ENCODE data around the gene NRG3.
"Not testable (repeated sequence)": the region's sequence is repeated elsewhere in the genome, so short reads cannot be mapped to it uniquely, and the experiment has no call there.

NRG3 gene

DNA sequence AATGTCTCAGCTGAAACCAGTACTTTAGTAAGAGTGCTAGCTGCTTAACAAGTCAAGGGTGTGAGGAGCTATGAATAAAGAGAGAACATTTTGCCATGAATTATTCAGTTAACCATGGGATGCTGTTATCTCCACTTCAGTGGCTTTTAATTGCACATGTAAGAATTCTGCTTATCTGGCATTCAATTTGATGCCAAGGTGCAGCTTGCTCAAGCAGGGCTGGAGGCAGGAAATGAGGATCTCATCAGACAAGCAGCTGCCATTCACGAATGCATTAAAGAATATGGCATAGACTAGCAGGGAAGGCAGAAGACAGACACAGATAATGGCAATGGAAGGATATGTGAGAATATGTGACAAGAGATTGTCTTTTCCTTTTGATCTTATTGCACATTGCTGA, 697.8 kb downstream of the NRG3 start:
- DNase-seq (ENCODE audit: low read depth in 2 of 2), result no peak

DNA sequence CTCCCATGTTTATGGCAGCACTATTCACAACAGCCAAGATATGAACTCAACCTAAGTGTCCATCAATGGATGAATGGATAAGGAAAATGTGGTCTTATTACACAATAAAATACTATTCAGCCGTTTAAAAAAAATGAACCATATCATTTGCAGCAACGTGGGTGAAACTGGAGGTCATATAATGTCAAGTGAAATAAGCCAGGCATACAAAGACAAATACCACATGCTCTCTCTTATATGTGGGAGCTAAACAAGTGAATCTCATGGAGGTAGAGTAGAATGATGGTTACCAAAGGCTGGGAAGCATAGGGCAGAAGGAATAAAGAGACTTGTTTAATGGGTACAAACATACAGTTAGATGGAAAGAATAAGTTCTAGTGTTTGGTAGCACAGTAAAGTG, 699.1 kb downstream of the NRG3 start:
- no peak for DNase-seq (ENCODE audit: low read depth in 2 of 2)

DNA sequence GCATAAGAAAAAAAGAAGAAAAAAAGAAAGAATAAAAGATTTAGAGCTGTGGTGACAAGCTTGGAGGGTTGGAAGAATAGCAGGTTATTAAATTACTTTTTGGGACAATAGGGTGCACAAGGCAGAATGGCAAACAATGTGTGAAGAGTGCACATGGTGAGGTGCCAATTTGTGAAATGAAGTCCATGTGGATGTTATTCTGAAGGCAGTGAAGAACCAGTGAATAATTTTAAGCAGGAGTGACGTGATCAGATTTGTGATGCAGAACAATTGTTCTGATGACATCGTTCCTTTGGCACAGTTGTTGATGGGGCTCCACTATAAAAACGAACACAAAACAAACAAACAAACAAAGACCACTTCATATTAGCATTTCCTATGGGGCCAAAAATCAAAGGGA, 700.3 kb downstream of the NRG3 start:
- DNase-seq (ENCODE audit: low read depth in 2 of 2), result no peak

DNA sequence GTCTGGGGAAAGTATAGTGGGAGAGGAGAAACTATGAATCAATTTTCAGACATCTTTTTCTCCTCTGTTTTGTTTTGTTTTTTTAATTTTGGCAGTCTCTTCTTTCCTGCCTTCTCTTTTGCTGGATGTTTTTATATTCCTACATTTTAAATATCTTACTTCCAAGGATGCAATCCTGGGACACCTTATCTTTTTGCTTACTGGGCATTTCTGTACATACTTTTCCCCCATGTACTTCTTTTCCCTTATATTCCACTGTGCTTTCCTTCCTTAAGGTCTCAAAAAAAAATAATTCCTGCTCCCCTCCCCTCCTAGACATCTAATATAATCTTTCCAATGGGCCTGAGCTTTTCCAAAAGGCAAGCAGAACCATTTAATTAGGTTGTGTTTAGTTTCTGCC, 701.1 kb downstream of the NRG3 start:
- no peak for DNase-seq (ENCODE audit: low read depth in 2 of 2)

DNA sequence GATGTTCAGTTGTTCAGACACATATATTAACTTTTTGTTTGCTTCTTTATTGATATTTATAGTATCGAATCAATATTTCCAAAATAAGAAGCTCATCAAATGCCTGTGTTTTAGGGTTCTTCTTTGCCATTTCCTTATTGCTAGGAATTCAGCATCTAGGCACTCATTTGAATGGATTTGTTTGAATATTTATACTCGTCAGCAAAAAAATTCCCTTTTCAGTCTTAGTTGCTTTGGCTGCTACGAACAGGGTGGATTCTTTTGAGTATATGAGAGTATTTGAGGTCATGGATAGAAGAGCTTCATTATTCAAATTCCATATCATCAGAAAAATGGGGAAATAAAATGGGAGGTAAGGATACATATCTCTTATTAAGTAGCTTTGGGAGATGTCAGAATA, 706.9 kb downstream of the NRG3 start:
- DNase-seq (ENCODE audit: low read depth in 2 of 2), result no peak

DNA sequence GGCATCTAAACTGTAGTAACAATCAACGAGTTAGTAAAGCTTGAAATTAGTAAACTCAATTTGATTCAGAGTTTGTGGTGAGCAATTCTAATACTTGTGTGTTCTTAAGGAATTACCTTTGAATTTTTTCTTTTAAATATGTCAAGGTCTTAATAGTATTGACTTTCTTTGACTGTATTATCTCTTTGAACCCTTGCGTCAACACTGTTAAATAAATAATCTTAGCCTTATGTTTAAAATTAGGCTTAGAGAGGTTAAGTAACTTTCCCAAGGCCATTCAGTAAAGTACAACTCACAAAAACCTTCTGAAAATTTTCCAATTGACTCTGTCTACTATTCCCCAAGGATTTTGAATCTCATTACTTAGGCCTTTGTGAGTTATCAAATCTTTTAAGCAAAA, 716.4 kb downstream of the NRG3 start:
- no peak for DNase-seq (ENCODE audit: low read depth in 2 of 2)

DNA sequence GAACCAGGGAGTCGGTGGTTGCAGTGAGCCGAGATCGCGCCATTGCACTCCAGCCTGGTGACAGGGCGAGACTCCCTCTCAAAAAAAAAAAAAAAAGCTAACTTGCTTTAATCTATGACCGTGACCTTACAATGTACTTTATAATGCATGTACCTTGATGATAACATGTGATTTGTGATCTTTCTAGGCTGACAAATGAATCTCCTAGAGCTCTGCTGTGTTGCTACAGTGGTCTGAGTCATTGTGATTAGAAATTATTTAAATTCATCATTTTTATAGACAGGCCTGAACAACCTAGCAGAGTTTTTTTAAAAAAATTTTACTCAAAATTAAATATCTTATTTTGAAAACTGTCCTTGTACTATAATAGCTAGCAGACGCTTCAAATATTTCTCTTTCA, 722.8 kb downstream of the NRG3 start:
- no peak for DNase-seq (ENCODE audit: low read depth in 2 of 2)

DNA sequence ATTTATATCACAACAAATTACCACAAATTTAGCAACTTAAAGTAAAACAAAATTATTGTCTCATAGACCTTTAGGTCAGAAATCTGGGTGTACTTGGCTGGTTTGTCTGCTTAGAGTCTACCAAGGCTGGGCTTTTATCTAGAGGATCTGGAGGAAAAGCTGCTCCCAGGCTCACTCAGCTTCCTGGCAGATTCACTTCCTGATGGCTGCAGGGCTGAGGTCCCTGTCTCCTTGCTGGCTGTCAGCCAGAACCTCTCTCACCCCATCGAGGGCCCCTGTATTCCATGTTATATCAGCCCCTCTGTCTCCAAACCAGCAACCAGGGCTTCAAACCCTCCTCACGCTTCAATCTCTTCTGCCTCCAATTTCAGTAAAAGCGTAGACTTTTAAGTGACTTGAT, 734.9 kb downstream of the NRG3 start:
- DNase-seq (ENCODE audit: low read depth in 2 of 2), result no peak

DNA sequence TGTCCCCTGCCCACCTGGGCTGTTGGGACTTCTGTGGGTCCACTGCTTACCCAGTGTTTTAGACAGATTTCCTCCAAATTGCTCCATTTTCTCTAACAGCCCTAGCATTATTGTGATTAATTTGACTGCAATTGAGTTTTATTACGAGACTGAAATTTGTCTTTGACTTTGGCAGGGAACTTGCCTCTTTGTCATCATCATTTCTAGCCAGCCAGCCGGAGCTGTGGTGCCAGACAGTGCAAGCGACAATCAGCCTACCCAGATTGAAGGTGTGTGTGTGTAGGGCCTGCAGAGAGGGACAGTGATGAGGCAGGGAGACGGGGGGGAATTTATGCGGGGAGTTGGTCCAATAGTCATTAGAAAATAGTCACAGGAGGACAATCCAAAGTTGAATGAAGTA, 743.0 kb downstream of the NRG3 start:
- DNase-seq (ENCODE audit: low read depth in 2 of 2), result no peak

DNA sequence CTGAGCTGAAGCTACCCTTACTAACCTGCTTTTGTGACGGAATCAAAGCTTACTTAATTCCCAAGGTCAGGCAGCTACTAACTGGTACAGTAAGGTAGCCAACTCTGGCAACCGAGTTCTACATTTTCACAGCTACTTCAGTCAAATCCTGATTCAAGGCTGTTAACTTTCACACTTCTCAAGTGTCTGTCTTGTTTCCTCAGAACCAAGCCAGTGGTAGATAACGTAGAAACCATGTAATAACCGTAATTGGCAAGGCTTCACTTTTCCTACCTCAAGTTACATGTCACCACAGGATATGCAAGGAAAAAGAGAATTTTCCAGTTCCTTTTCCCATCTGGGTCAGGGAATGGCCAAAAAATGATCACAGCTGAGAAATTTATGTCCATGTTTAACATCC, 746.7 kb downstream of the NRG3 start:
- DNase-seq (ENCODE audit: low read depth in 2 of 2), result no peak

DNA sequence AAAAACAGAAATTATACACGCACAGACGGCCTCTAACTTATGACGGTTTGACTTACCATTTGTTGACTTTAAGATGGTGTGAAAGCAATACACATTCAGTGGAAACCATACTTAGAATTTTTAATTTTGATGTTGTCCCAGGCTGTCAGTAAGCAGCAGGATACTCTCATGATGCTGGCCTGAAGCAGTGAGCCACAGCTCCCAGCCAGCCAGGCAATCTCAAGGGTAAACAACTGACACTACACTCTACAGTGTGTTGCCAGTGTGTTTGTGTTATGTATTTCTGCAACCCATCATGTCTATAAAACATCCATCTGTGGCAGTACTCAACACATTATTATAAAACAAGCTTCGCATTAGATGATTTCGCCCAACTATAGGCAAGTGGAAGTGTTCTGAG, 747.5 kb downstream of the NRG3 start:
- DNase-seq (ENCODE audit: low read depth in 2 of 2), result no peak

DNA sequence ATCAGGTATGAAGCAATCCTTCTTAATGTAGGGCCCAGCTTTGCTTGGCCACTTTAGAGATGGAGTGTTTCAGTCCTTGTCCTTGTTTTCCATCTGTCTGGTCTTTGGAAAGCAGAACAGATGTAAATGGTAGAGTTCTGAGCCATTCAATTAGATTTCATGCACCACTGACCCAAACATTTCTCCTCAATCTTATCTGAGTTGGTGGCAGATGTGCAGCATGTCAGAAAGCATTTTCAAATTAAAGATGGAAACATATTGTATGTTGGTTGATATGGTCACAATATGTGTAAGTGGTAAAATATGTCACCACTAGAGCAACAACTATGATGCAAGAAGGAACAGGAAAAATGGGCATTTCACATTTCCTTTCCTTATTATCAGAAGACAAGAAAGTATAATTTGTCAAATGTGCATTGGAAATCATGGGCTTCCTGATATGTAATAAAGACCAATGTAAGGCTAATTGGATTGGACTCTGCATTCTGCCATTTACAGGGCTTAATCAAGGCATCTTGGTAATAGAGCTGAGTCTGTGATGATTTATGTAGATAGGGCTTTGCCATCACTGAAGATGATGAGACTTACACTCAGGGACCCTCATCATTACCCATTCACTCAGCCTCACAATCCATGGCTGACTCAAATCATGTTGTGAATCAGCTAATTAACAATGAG, 750.7 kb downstream of the NRG3 start:
- no peak for DNase-seq (ENCODE audit: low read depth in 2 of 2)

DNA sequence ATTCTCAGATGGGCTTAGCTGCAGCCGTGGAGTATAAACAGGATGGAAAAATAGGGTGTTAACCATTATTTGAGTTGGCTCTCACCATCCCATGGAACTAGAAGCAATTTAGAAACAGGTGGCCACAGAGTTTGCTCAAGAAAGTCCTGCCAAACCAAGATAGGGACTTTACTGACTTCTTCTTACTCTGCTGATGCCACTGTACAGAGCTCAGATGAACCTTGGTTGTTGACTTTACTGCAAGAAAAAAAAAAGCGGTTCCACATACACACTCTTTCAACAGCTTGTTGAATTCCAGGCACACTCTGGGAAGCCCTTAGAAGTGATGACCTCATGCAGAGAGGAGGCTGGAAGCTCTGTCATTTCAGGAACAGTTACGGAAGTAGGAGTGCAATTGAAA, 753.4 kb downstream of the NRG3 start:
- DNase-seq (ENCODE audit: low read depth in 2 of 2), result no peak

DNA sequence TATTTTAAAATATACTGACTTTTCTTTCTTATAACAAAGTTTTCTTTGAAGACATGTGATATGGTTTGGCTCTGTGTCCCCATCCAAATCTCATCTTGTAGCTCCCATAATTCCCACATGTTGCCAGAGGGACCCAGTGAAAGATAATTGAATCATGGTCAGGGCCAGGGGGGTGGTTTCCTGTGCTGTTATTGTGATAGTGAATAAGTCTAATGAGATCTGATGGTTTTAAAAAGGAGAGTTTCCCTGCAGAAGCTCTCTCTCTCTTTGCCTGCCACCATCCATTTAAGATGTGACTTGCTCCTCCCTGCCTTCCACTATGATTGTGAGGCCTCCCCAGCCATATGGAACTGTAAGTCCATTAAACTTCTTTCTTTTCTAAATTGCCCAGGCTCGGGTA, 768.1 kb downstream of the NRG3 start:
- no peak for DNase-seq (ENCODE audit: low read depth in 2 of 2)

DNA sequence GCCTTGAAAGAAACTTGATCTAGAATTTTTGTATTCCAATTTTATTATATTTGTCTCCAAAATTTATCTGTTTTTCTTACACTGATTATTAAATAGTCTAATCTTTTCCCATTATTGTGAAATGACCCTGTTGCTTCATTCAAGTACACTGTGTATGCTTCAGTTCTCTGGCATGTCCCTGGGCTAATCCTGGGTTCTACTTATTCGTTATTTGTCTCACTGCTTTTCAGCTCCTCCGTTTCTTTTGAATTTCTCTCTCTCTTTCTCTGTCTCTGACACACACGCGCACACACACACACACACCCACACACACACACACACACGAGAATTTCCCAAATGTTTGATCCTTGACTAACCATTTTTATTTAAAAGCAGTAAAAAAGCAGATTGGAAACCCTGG, 768.6 kb downstream of the NRG3 start:
- DNase-seq (ENCODE audit: low read depth in 2 of 2), result no peak

DNA sequence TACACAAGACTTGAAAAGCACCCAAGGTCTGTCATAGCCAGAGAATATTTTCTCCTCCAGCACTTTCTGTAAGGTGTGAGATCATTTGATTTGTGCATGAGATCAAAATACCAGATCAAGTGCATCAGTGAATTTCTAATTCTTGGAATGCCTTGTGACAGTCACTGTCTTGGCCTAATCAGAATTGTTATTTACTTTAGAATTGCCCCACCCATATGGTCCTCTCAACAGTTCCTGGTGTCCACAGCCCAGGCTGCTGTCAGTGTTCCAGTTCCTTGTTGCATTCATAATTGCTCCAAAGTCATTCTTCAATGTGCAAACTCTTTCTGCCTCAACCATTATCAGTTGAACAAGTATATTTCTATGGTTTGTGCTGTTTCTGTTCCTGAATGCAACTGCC, 770.2 kb downstream of the NRG3 start:
- no peak for DNase-seq (ENCODE audit: low read depth in 2 of 2)

DNA sequence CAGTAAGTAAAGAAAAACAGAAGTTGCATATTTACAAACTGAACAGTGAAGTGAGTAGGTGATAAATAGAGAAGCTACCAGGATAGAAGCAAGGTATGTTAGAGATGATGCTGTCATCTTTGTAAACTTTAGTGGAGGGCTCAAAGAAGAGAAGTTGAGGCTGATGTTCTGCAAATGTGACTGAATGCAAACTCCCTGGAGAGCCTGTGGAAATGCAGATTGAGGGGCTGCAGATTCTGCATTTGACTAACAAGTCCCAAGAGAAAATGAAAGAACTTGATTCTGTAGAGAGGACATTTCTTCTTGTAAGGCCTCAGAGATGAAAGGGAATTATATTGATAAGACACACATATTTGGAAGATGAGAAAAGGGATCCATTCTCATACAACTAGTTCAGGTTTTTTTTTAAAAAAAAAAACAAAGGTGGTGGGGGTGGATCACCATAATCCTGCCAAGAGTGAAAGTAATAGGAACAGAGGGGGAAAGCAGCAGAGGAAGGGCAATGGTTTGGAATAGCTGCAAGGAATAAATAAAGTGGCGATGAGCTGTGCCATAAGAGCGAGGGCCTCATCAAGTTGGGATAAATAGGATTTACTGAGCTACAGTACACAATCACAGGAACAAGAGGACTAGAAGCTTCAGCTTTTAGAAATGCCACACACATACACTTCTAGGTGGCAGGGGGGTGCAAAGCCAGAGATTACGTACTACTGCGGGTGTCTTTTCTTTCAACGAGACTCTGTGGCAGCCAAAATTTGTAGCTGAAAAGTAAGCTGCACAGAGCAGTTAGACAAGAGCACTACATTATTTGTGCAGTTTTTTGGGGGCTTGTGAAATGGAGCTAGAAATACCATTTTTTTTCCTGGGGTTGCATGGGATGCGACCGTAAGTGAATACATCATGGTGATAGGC, 778.5 kb downstream of the NRG3 start:
- DNase-seq (ENCODE audit: low read depth in 2 of 2), result no peak

DNA sequence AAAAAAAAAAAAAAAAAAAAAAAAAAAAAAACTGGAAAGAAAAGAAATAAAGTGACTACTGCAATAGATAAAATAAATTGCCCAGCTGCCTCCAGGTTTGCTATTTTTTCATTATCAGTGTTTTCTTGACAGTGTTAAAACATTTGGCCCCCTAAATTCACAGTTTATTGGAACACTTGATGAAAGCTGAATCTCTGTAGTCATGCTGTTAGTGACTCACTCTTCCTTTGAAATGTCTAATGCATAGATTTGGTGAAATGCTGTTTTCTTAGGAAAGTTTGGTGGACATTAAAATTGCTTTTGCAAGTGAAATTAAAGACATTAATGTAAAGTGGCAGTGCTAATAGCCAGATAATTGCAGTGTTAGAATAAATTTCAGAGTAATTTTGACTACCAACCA, 785.2 kb downstream of the NRG3 start:
- no peak for DNase-seq (ENCODE audit: low read depth in 2 of 2)

DNA sequence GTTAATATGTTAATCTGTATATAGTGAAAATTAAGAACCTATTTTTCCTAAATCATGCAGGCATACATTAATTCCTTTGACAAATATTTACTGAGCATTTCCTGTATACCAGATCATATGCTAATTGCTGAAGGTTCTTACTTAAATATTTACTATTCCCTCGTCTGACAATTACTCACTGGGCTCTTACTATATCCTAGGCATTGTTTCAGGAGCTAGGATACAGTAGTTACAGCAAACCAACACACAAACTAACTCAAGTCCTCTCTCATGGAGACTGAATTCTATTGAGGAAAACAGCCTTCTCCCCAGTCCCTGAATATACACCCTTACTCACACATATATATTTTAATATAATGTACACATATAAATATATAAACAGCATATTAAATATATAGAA, 786.0 kb downstream of the NRG3 start:
- no peak for DNase-seq (ENCODE audit: low read depth in 2 of 2)

DNA sequence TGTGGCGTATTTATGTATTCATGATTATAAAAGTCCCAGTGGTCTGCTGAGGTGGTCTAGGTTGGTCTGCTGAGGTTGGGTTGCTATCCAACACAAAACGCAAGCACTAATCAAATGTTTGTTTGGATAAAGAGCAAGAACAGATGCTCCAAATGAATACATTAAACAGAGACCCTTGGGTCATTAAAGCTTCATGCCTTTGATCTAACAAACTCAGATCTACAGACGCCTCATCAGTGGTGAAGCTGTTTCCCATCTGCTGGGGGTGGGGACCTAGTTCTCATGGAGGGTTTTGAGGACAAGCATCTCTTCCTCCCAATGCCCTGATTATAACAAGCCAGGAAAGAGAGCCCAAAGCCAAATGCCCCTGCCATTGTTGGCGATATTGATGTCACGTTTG, 786.7 kb downstream of the NRG3 start:
- no peak for DNase-seq (ENCODE audit: low read depth in 2 of 2)

DNA sequence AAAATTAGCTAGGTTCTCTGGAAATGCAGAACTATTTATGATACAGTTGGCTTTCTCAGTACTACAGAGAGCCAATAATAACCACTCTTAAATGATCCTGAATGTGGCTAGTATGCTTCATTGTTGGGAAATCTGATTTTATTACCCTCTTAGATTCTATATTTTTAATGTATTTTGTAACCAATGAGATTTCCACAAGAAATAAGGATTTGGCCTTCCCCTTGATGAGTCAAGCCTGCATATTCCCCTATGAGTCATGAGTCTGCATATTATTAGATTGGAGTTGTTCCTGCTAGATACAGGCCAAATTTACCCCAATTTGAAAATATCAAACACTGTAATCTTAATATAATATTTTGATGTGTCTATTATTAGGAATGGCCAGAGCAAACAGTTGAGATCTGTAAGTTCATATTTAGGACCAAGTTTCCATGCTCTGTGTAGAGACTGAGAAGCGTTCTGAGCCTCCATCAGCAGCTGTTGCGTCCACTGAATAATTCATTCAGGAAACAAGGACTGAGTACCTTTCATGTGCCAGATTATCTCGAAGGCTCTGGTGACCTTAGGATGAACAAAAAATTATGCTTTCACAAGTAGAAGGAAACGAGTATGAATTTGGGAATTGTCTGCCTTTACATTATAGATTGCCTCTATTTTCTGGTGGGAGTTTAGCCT, 793.4 kb downstream of the NRG3 start:
- no peak for DNase-seq (ENCODE audit: low read depth in 2 of 2)

DNA sequence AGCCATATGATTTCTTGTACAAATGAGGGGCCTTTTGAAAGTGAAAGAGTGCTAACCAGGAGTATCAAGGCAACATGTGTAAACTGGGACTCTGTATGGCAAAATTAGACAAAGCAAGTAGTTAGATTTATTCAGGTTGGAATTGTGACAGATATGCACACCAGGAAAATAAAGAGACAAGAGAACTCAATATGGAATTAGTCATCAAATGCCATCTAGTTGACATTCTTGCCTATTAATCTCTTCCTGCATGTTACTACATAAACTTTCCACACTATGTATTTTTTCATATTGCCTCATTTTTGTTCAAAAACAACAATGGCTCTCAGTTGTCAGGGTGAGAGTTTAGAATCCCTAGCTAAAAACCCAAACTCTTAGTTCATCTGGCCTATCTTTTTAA, 799.0 kb downstream of the NRG3 start:
- DNase-seq (ENCODE audit: low read depth in 2 of 2), result no peak

DNA sequence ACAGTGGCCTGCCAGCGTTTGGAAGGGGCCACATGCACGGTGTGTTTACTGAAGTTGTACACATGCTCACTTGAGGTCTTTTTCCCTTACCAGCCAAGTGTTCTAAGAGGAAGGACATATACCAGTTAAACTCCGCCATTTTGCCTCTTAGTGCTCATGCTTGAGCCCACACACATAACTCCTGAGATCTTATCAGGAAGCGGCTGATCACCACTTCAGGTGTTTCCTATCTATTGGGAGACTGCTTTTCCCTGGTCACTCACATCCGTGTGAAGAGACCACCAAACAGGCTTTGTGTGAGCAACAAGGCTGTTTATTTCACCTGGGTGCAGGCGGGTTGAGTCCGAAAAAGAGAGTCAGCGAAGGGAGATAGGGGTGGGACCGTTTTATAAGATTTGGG, 802.9 kb downstream of the NRG3 start:
- not testable (repeated sequence) for DNase-seq (ENCODE audit: low read depth in 2 of 2)
